Fibroblast of villous mesenchyme (primary cell): ENCODE results near the gene TBC1D9B. TPM values are rescaled to one million over a fixed set of nuclear protein-coding genes. Genes with fewer than 3 reads are reported as not detected.
A peak's percentile ranks its signal among the peaks of the same experiment; 100 is the strongest.

Source experiments
- DNase-seq: peaks from one replicate; pipeline ENCODE4 v3.0.0-alpha.2; 2010; ENCODE audit warnings: low read depth
- H3K4me3 ChIP-seq: 2 replicates; pipeline ENCODE4 v1.5.1; 2011; ENCODE audit warnings: low read depth, mild to moderate bottlenecking, low read length
- CTCF ChIP-seq: IDR thresholded peaks from 2 replicates; pipeline ENCODE4 v1.5.1; 2012; ENCODE audit warnings: low read depth, mild to moderate bottlenecking, low read length; ENCODE audit not compliant: insufficient read depth
- total RNA-seq: library from RNA; depleted of rRNA; stranded (reverse); fragments of >200 nt; gene quantifications from 2 replicates; pipeline ENCODE4 v1.2.3, GENCODE V29; 2012

TBC1D9B gene
- total RNA-seq, 1 donor: 70.0 TPM

- DNase-seq: peak; percentile 67
- TF ChIP-seq CTCF: no peak
These were observed 11.8 kb downstream of the TBC1D9B start for GRCh38 chr5:179895861-179896260.

GRCh38 chr5:179893958-179894895, 13.5 kb downstream of the TBC1D9B start:
- DNase-seq: no peak
- H3K4me3 ChIP-seq: no peak overlapping the region
- no peak for TF ChIP-seq CTCF

More at GRCh38 chr5:179895861-179896260, 11.8 kb downstream of the TBC1D9B start:
- no peak overlapping the region for H3K4me3 ChIP-seq

- no peak overlapping the region for H3K4me3 ChIP-seq
- DNase-seq: no peak
- no peak for TF ChIP-seq CTCF
These were observed 14.4 kb downstream of the TBC1D9B start for GRCh38 chr5:179893076-179893957.

GRCh38 chr5:179892255-179892654, 15.4 kb downstream of the TBC1D9B start:
- no peak for TF ChIP-seq CTCF
- DNase-seq: no peak
- no peak overlapping the region for H3K4me3 ChIP-seq

GRCh38 chr5:179890751-179891682, 16.7 kb downstream of the TBC1D9B start:
- no peak overlapping the region for H3K4me3 ChIP-seq
- no peak for DNase-seq
- TF ChIP-seq CTCF: no peak

GRCh38 chr5:179889885-179890284, 17.8 kb downstream of the TBC1D9B start:
- no peak for TF ChIP-seq CTCF
- no peak for DNase-seq
- no peak overlapping the region for H3K4me3 ChIP-seq
